Measurements from ENCODE around the gene S100A5. TPM values are rescaled to one million over a fixed set of nuclear protein-coding genes. Genes with fewer than 3 reads are reported as not detected.

The S100A5 gene
- total and polyA plus RNA-seq, 9 of the 15 experiments (the other 6 are each of a cell fraction or from before 2014, with no cell fraction given): 0.56 to 1.4 (median 0.64) TPM; not detected in 5

DNA sequence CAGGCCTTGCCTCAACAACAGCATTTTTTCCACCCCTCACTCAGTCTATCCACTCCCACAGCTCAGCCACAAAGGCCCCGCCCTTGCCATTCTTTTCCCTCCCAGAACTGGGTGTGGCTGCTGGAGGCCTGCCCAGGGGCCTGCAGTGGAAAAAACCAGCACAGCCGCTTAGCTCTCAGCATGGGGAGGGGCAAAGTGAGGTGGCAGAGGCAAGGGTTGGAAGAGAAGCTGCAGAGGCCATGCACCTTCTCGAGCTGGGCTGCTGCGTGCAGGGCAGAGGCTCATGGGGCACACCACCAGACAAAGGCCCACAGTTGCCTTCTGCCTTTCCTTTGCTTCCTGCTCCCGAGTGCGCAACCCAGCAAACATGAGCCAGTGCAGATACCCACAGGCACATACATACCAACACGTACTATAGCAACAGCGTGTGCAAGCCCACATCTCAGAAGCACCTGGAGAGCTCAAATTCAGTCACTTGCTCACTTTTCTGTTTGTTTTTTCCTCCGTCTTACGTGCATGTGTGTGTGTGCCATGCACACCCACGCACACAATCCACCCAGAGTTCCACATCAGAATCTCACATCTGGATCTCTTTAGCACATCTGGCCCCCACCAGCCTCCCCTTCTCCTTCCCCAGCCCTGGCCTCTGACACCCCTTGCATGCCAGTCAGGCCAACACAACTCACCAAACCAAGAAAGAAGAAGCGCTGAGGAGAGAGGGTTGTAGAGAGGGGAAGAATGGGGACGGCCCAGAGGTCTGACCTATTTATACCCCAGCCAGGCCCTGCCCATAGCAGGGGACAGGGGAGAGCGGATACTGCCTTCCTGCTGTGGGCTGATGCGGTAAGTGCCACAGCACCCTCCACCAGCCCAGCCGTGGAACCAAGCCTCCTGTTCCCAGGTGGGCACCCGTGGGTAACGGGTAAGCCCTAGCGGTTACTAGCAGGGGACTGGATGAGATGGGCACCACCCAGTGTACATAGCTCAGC is 4.6 kb upstream of the S100A5 start, which contains the start of gene S100A4 (continued):
- TF ChIP-seq, protein P1, sequence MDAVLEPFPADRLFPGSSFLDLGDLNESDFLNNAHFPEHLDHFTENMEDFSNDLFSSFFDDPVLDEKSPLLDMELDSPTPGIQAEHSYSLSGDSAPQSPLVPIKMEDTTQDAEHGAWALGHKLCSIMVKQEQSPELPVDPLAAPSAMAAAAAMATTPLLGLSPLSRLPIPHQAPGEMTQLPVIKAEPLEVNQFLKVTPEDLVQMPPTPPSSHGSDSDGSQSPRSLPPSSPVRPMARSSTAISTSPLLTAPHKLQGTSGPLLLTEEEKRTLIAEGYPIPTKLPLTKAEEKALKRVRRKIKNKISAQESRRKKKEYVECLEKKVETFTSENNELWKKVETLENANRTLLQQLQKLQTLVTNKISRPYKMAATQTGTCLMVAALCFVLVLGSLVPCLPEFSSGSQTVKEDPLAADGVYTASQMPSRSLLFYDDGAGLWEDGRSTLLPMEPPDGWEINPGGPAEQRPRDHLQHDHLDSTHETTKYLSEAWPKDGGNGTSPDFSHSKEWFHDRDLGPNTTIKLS (IDR thresholded peaks at IDR 0.05; ENCODE audit: borderline replicate concordance, low read depth): 0 out of 2 replicates have a peak, but pooled peaks have one; percentile 32
- TF ChIP-seq ZNF12 (CRISPR knock-in tag; IDR thresholded peaks at IDR 0.05): 0 out of 2 replicates have a peak, but pooled peaks have one; percentile 51
- no peak for TF ChIP-seq KHSRP (IDR thresholded peaks at IDR 0.05)
- TF ChIP-seq, protein P2, sequence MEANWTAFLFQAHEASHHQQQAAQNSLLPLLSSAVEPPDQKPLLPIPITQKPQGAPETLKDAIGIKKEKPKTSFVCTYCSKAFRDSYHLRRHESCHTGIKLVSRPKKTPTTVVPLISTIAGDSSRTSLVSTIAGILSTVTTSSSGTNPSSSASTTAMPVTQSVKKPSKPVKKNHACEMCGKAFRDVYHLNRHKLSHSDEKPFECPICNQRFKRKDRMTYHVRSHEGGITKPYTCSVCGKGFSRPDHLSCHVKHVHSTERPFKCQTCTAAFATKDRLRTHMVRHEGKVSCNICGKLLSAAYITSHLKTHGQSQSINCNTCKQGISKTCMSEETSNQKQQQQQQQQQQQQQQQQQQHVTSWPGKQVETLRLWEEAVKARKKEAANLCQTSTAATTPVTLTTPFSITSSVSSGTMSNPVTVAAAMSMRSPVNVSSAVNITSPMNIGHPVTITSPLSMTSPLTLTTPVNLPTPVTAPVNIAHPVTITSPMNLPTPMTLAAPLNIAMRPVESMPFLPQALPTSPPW (CRISPR knock-in tag; IDR thresholded peaks at IDR 0.05): peak; percentile 79
- TF ChIP-seq CEBPB (tag; IDR thresholded peaks at IDR 0.05): no peak
- TF ChIP-seq TAL1 (IDR thresholded peaks at IDR 0.05): peak; percentile 52; the same call in 1 of the 2 replicates
- TF ChIP-seq, protein P3, sequence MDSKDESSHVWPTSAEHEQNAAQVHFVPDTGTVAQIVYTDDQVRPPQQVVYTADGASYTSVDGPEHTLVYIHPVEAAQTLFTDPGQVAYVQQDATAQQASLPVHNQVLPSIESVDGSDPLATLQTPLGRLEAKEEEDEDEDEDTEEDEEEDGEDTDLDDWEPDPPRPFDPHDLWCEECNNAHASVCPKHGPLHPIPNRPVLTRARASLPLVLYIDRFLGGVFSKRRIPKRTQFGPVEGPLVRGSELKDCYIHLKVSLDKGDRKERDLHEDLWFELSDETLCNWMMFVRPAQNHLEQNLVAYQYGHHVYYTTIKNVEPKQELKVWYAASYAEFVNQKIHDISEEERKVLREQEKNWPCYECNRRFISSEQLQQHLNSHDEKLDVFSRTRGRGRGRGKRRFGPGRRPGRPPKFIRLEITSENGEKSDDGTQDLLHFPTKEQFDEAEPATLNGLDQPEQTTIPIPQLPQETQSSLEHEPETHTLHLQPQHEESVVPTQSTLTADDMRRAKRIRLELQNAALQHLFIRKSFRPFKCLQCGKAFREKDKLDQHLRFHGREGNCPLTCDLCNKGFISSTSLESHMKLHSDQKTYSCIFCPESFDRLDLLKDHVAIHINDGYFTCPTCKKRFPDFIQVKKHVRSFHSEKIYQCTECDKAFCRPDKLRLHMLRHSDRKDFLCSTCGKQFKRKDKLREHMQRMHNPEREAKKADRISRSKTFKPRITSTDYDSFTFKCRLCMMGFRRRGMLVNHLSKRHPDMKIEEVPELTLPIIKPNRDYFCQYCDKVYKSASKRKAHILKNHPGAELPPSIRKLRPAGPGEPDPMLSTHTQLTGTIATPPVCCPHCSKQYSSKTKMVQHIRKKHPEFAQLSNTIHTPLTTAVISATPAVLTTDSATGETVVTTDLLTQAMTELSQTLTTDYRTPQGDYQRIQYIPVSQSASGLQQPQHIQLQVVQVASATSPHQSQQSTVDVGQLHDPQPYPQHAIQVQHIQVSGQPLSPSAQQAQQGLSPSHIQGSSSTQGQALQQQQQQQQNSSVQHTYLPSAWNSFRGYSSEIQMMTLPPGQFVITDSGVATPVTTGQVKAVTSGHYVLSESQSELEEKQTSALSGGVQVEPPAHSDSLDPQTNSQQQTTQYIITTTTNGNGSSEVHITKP (IDR thresholded peaks at IDR 0.05; ENCODE audit: partially characterized antibody): peak; percentile 85
- no peak for TF ChIP-seq ZSCAN32 (CRISPR knock-in tag; IDR thresholded peaks at IDR 0.05)
- TF ChIP-seq, protein P4, sequence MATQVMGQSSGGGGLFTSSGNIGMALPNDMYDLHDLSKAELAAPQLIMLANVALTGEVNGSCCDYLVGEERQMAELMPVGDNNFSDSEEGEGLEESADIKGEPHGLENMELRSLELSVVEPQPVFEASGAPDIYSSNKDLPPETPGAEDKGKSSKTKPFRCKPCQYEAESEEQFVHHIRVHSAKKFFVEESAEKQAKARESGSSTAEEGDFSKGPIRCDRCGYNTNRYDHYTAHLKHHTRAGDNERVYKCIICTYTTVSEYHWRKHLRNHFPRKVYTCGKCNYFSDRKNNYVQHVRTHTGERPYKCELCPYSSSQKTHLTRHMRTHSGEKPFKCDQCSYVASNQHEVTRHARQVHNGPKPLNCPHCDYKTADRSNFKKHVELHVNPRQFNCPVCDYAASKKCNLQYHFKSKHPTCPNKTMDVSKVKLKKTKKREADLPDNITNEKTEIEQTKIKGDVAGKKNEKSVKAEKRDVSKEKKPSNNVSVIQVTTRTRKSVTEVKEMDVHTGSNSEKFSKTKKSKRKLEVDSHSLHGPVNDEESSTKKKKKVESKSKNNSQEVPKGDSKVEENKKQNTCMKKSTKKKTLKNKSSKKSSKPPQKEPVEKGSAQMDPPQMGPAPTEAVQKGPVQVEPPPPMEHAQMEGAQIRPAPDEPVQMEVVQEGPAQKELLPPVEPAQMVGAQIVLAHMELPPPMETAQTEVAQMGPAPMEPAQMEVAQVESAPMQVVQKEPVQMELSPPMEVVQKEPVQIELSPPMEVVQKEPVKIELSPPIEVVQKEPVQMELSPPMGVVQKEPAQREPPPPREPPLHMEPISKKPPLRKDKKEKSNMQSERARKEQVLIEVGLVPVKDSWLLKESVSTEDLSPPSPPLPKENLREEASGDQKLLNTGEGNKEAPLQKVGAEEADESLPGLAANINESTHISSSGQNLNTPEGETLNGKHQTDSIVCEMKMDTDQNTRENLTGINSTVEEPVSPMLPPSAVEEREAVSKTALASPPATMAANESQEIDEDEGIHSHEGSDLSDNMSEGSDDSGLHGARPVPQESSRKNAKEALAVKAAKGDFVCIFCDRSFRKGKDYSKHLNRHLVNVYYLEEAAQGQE (IDR thresholded peaks at IDR 0.05; ENCODE audit: borderline replicate concordance): no peak
- TF ChIP-seq, protein P4 (CRISPR knock-in tag; IDR thresholded peaks at IDR 0.05; ENCODE audit: low read depth): no peak

Data from K562 (cell line).